ENCODE data around the gene BICC1. TPM values are rescaled to one million over a fixed set of nuclear protein-coding genes. Genes with fewer than 3 reads are reported as not detected.
"Not testable (repeated sequence)": the region's sequence is repeated elsewhere in the genome, so short reads cannot be mapped to it uniquely, and the experiment has no call there.

The BICC1 gene
- polyA plus RNA-seq, 10 donors, result 18.7 to 25.4 (median 21.1) TPM

GRCh38 chr10:58593008-58593407, 80.3 kb downstream of the BICC1 start:
- DNase-seq, result no peak

- not testable (repeated sequence) for DNase-seq
These were observed 84.5 kb downstream of the BICC1 start for GRCh38 chr10:58597211-58597610.

GRCh38 chr10:58599927-58600553, 87.4 kb downstream of the BICC1 start:
- no peak for DNase-seq

- DNase-seq, result peak in 1 of 3 donors; percentile 14
These were observed 95.7 kb downstream of the BICC1 start for GRCh38 chr10:58608351-58608750.

GRCh38 chr10:58608826-58609531, 96.3 kb downstream of the BICC1 start:
- DNase-seq, result peak; percentile 15 to 65 (median 36)

- peak in 1 of 3 donors; percentile 8 for DNase-seq
These were observed 97.0 kb downstream of the BICC1 start for GRCh38 chr10:58609532-58610150.

GRCh38 chr10:58615237-58615935, 102.7 kb downstream of the BICC1 start:
- no peak for DNase-seq

- no peak for DNase-seq
These were observed 105.5 kb downstream of the BICC1 start for GRCh38 chr10:58618158-58618676.

GRCh38 chr10:58621379-58622077, 108.9 kb downstream of the BICC1 start:
- no peak for DNase-seq

GRCh38 chr10:58622246-58622645, 109.6 kb downstream of the BICC1 start:
- peak; percentile 67 to 87 (median 86) for DNase-seq

- DNase-seq, result peak in 2 of 3 donors; percentile 76 to 89
These were observed 112.4 kb downstream of the BICC1 start for GRCh38 chr10:58625070-58625469.

GRCh38 chr10:58627392-58627791, 114.7 kb downstream of the BICC1 start:
- no peak for DNase-seq

GRCh38 chr10:58631715-58632114, 119.0 kb downstream of the BICC1 start:
- DNase-seq, result no peak

GRCh38 chr10:58632216-58632615, 119.5 kb downstream of the BICC1 start:
- DNase-seq, result no peak

GRCh38 chr10:58637352-58637751, 124.7 kb downstream of the BICC1 start:
- no peak for DNase-seq

GRCh38 chr10:58638388-58638787, 125.7 kb downstream of the BICC1 start:
- DNase-seq, result no peak

- peak in 2 of 3 donors; percentile 75 to 96 for DNase-seq
These were observed 128.4 kb downstream of the BICC1 start for GRCh38 chr10:58641095-58641531.

GRCh38 chr10:58641708-58642107, 129.0 kb downstream of the BICC1 start:
- peak in 1 of 3 donors; percentile 68 for DNase-seq

GRCh38 chr10:58642283-58642682, 129.6 kb downstream of the BICC1 start:
- no peak for DNase-seq

GRCh38 chr10:58642916-58643428, 130.3 kb downstream of the BICC1 start:
- no peak for DNase-seq

- DNase-seq, result peak in 1 of 3 donors; percentile 50
These were observed 131.6 kb downstream of the BICC1 start for GRCh38 chr10:58644311-58644710.
